HG03342 (cell line): ENCODE measurements around the gene PRR7.
"Not testable (repeated sequence)": the region's sequence is repeated elsewhere in the genome, so short reads cannot be mapped to it uniquely, and the experiment has no call there.

ENCODE experiments used
- ATAC-seq: cut with Tn5 transposase; IDR thresholded peaks from one replicate; pipeline ENCODE4 v1.9.1; 2021; ENCODE audit warnings: mild to moderate bottlenecking, moderate library complexity; ENCODE audit not compliant: unreplicated experiment

PRR7 gene

GRCh38 chr5:177446200-177447065 lies at the start of gene PRR7:
Gene PRR7 (plus strand): TSS chr5:177446814. CDS start chr5:177455068, 8,254 bp downstream.
- peak; percentile 56 for ATAC-seq

GRCh38 chr5:177397875-177398390 lies 48.7 kb upstream of the PRR7 start:
- ATAC-seq = no peak

- ATAC-seq = no peak
Observed at GRCh38 chr5:177399997-177400868, 46.4 kb upstream of the PRR7 start, which contains the start of gene PFN3. Gene PFN3 (minus strand): TSS chr5:177400661. CDS start chr5:177400576, 85 bp downstream.

GRCh38 chr5:177402271-177403043 lies 44.2 kb upstream of the PRR7 start:
- ATAC-seq = no peak

- peak; percentile 19 for ATAC-seq
Observed at GRCh38 chr5:177403102-177403791, 43.4 kb upstream of the PRR7 start.

GRCh38 chr5:177403792-177404640 lies 42.6 kb upstream of the PRR7 start:
- peak; percentile 73 for ATAC-seq

GRCh38 chr5:177404641-177405179 lies 41.9 kb upstream of the PRR7 start:
- ATAC-seq = no peak

GRCh38 chr5:177405312-177405711 lies 41.3 kb upstream of the PRR7 start:
- ATAC-seq = no peak

- no peak for ATAC-seq
Observed at GRCh38 chr5:177405805-177406204, 40.8 kb upstream of the PRR7 start.

GRCh38 chr5:177409043-177409801 lies 37.4 kb upstream of the PRR7 start, which contains the start of gene F12:
Gene F12 (minus strand): TSS chr5:177409564. CDS start chr5:177409527, 37 bp downstream.
- no peak for ATAC-seq

- ATAC-seq = no peak
Observed at GRCh38 chr5:177410575-177410974, 36.0 kb upstream of the PRR7 start.

- ATAC-seq = peak; percentile 79
Observed at GRCh38 chr5:177412603-177413233, 33.9 kb upstream of the PRR7 start.

- ATAC-seq = no peak
Observed at GRCh38 chr5:177414481-177414880, 32.1 kb upstream of the PRR7 start.

GRCh38 chr5:177417081-177417480 lies 29.5 kb upstream of the PRR7 start:
- not testable (repeated sequence) for ATAC-seq

- no peak for ATAC-seq
Observed at GRCh38 chr5:177419046-177419445, 27.6 kb upstream of the PRR7 start.

GRCh38 chr5:177420472-177420871 lies 26.1 kb upstream of the PRR7 start:
- ATAC-seq = not testable (repeated sequence)

GRCh38 chr5:177421062-177421798 lies 25.4 kb upstream of the PRR7 start:
- ATAC-seq = no peak
